Common myeloid progenitor, CD34-positive (primary cell): Measurements from ENCODE around the gene TSPEAR.

ENCODE experiments used
- CTCF ChIA-PET: fragments of 350-600 bp; sonication (Branson Sonifier 250); formaldehyde crosslinking; loops from one replicate; lab custom pipeline; 2021; ENCODE audit warnings: antibody characterized with exemption; lab: Charles Lee
- POLR2A ChIA-PET: fragments of 350-600 bp; sonication (Branson Sonifier 250); formaldehyde crosslinking; loops from one replicate; lab custom pipeline; 2021; ENCODE audit warnings: antibody characterized with exemption; lab: Charles Lee
- DNase-seq, 3 donors: peaks; one replicate each; pipeline versions ENCODE4 v3.0.0 to v3.0.0-alpha.2; 2013
- H3K27ac ChIP-seq, 2 experiments: 1 replicate in 1 of 2; 2 replicates in 1 of 2; pipeline ENCODE4 v1.7.0; 2013; ENCODE audit warnings: inconsistent platforms in 2 of 2, low read length in 2 of 2, mild to moderate bottlenecking in 2 of 2, low read depth in 1 of 2, moderate library complexity in 1 of 2; ENCODE audit not compliant: severe bottlenecking in 2 of 2, insufficient read depth in 1 of 2, poor library complexity in 1 of 2
- H3K27me3 ChIP-seq, 5 experiments: replicated peaks in 2 of 5; 1 replicate in 3 of 5; 2 replicates in 2 of 5; pipeline versions ENCODE4 v1.6.1 to v1.7.0; 2013; ENCODE audit warnings: low read length in 4 of 5, mild to moderate bottlenecking in 2 of 5, moderate library complexity in 2 of 5, inconsistent platforms in 1 of 5; ENCODE audit not compliant: insufficient read depth in 5 of 5, control insufficient read depth in 4 of 5
- H3K36me3 ChIP-seq, 4 experiments: 1 replicate in 2 of 4; 2 replicates in 2 of 4; pipeline versions ENCODE4 v1.6.1 to v1.7.0; 2013; ENCODE audit warnings: low read length in 3 of 4, control low read depth in 1 of 4, mild to moderate bottlenecking in 1 of 4; ENCODE audit not compliant: control insufficient read depth in 4 of 4, insufficient read depth in 4 of 4
- H3K4me1 ChIP-seq, 4 experiments: 1 replicate in 3 of 4; 2 replicates in 1 of 4; pipeline versions ENCODE4 v1.6.1 to v1.7.1; 2013; ENCODE audit warnings: low read length in 3 of 4, mild to moderate bottlenecking in 3 of 4, control low read depth in 1 of 4, inconsistent platforms in 1 of 4, moderate library complexity in 1 of 4; ENCODE audit not compliant: control insufficient read depth in 4 of 4, insufficient read depth in 4 of 4; ENCODE audit errors: control extremely low read depth in 1 of 4
- H3K4me3 ChIP-seq, 7 experiments: 1 replicate in 4 of 7; 2 replicates in 3 of 7; pipeline versions ENCODE4 v1.5.1 to v1.7.0; 2013; ENCODE audit warnings: mild to moderate bottlenecking in 7 of 7, low read length in 6 of 7, moderate library complexity in 6 of 7, inconsistent platforms in 2 of 7, low read depth in 2 of 7, control low read depth in 1 of 7; ENCODE audit not compliant: insufficient read depth in 4 of 7, control insufficient read depth in 1 of 7; ENCODE audit errors: extremely low read depth in 1 of 7
- H3K9me3 ChIP-seq, 5 experiments: 1 replicate in 4 of 5; 2 replicates in 1 of 5; pipeline versions ENCODE4 v1.6.1 to v1.7.1; 2013; ENCODE audit warnings: low read length in 4 of 5, mild to moderate bottlenecking in 2 of 5, inconsistent platforms in 1 of 5, low read depth in 1 of 5, moderate library complexity in 1 of 5; ENCODE audit not compliant: control insufficient read depth in 4 of 5, insufficient read depth in 2 of 5; ENCODE audit errors: control extremely low read depth in 1 of 5
- WGBS: methylation state at CpG from one replicate; pipeline ENCODE4 v1.1.5; 2013; ENCODE audit not compliant: insufficient coverage; 5-methylcytosine and 5-hydroxymethylcytosine counted together

TSPEAR gene

DNA sequence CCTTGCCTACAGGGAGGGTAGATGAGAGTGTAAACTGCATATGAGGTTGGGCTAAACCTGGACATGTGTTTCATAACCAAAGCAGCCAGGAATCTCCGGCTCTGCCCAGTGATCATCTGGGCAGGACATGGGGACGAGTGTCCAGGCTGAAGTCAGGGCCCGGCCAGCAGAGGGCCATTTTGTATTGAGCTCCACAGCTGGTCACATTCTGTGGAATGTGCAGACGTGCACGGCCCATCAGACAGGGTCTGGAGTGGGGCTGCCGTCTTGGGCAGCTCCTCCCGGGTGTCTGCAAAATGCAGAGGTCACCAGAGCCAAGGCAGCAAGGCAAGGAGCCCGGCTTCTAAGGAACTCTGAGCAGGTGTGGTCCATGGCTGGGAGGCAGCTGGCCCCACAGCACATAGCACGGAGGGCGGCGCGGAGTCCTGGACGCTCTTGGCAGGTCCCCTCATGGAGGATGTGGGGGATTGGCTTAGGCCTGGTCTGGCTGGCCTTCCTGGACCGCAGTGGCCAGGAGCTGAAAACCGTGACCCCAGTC, 249.8 kb downstream of the TSPEAR start:
- Histone ChIP-seq H3K27me3 (no peaks in the 10 kb centered on the region), H3K27ac (no peak overlapping the region), H3K36me3 (no peaks in the 10 kb centered on the region), H3K9me3 (no peaks in the 10 kb centered on the region), H3K4me3 (no peak overlapping the region), H3K4me1 (peaks cover 0 to 4% (median 1%) of the 10 kb centered on the region in 4 experiments)
- DNase-seq: no peak
- WGBS: 97% methylated on average over 11 of the region's 15 CpGs
- ChIA-PET POLR2A (no interaction called here), CTCF (no interaction called here)

DNA sequence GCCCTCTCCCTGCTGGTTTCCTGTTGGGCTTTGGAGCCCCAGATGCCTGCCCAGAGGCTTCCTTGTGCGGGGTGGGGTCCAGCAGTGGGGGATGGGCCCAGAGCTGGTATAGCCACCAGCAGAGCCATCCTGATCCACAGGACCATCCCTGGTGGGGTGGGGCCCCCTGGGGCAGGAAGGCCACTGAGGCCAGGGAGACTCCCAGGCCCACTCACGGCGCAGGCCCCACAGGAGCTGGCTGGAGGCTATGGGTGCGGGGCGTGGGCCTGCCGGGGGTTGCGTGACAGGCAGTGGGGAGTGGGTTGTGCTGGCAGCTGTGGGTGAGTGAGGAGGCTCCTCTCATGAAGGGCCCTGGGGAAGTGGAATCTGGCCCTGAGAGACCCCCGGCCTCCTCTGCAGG, 250.4 kb downstream of the TSPEAR start:
- H3K27ac ChIP-seq: no peak overlapping the region
- CTCF ChIA-PET: no interaction called here
- POLR2A ChIA-PET: no interaction called here
- WGBS: 95% methylated on average over 3 of the region's 8 CpGs
- H3K27me3 ChIP-seq: no peaks in the 10 kb centered on the region
- no peaks in the 10 kb centered on the region for H3K36me3 ChIP-seq
- H3K9me3 ChIP-seq: no peaks in the 10 kb centered on the region
- H3K4me3 ChIP-seq: no peak overlapping the region
- no peak for DNase-seq
- H3K4me1 ChIP-seq: peaks cover 0 to 6% (median 3%) of the 10 kb centered on the region in 4 experiments

DNA sequence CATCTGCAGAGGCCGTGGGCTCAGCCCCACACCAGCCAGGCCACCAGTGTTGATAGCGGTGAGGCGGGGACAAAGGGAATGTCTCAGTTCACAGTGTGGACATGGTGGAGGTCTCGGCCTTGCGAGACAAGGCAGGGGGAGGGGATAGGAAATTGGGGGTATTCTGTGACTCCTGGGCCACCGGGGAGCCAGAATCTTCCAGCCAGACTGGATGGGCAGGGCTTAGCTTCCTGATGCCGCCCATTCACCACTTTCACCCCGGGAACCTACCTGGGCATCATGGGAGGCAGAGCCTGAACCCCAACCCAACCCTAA, 251.0 kb downstream of the TSPEAR start:
- Histone ChIP-seq H3K4me1 (peaks cover 0 to 10% (median 8%) of the 10 kb centered on the region in 4 experiments), H3K27ac (no peak overlapping the region), H3K9me3 (no peaks in the 10 kb centered on the region), H3K36me3 (no peaks in the 10 kb centered on the region), H3K4me3 (no peak overlapping the region), H3K27me3 (no peaks in the 10 kb centered on the region)
- DNase-seq: no peak
- WGBS: 98% methylated on average over 7 of the region's 8 CpGs
- ChIA-PET POLR2A (no interaction called here), CTCF (no interaction called here)

GRCh38 chr21:44459712-44460440, 251.5 kb downstream of the TSPEAR start:
- Histone ChIP-seq H3K9me3 (no peaks in the 10 kb centered on the region), H3K4me1 (peaks cover 0 to 11% (median 9%) of the 10 kb centered on the region in 4 experiments), H3K4me3 (no peak overlapping the region), H3K27ac (no peak overlapping the region), H3K27me3 (no peaks in the 10 kb centered on the region), H3K36me3 (no peaks in the 10 kb centered on the region)
- no peak for DNase-seq
- POLR2A ChIA-PET: no interaction called here
- CTCF ChIA-PET: no interaction called here
- 76% methylated on average over 11 of the region's 14 CpGs for WGBS

DNA sequence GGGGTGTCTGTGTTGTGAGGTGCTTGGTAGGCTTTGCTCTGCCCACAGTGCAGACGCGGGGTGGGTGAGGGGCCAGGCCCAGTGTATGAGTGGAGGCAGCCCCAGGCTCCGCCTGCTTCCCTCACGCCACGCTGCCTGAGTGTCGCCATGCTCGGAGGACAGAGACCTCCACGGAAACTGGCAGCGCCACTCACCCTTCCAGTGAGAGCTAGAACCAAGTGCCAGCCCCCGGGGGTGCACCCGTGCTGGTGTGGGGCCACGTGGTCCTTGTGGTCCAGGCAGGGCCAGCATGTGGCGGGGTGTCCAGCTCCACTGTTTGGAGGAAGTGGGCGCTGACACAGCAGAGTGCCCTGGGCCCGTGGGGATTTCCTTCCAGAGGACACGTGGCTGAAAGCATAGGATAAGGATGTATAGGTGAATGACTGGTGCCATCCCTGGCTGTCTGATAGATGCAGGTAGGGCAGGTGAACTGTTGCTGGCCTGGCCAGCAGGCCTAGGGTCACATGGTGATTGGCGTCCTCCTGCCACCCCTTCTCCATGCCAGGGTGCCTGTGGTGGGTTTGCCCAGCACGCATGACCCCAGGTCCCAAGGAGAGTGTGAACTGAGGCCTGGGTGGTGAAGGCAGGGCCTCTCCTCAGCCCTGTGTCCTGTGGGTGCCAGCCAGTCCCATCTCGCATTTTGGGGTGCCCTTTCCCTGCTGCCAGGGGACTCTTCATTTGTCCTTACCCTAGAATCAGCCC, 252.2 kb downstream of the TSPEAR start:
- POLR2A ChIA-PET: no interaction called here
- WGBS: 96% methylated on average over 7 of the region's 19 CpGs

GRCh38 chr21:44456915-44457736, 254.2 kb downstream of the TSPEAR start:
- H3K9me3 ChIP-seq: peaks cover 0 to 13% (median 7%) of the 10 kb centered on the region in 5 experiments
- ChIA-PET POLR2A (interaction anchor here (0.6 kb wide), 1 partner anchor 1390 kb away, joined by 4 read pairs; no protein-coding TSS in a partner anchor), CTCF (interaction anchor here (0.9 to 1.2 kb wide), 4 partner anchors 13 to 115 kb away, joined by 3 to 4 read pairs (median 3); no protein-coding TSS in a partner anchor)
- no peak overlapping the region for H3K4me3 ChIP-seq
- DNase-seq: no peak
- H3K27ac ChIP-seq: no peak overlapping the region
- peaks cover 0 to 14% (median 10%) of the 10 kb centered on the region in 4 experiments for H3K4me1 ChIP-seq
- 97% methylated on average over 41 of the region's 44 CpGs for WGBS
- no peaks in the 10 kb centered on the region for H3K36me3 ChIP-seq
- H3K27me3 ChIP-seq: peaks cover 0 to 5% (median 3%) of the 10 kb centered on the region in 5 experiments

More for the DNA sequence above, 252.2 kb downstream of the TSPEAR start:
- Histone ChIP-seq H3K27me3 (peaks cover 0 to 4% (median 0%) of the 10 kb centered on the region in 5 experiments), H3K4me1 (peaks cover 0 to 14% (median 10%) of the 10 kb centered on the region in 4 experiments), H3K9me3 (peaks cover 0 to 6% (median 2%) of the 10 kb centered on the region in 5 experiments), H3K36me3 (no peaks in the 10 kb centered on the region), H3K4me3 (no peak overlapping the region), H3K27ac (no peak overlapping the region)
- DNase-seq: no peak
- CTCF ChIA-PET: no interaction called here
